HG02852 (cell line): ENCODE data around the gene VAV2.

Experiments used
- ATAC-seq: cut with Tn5 transposase; IDR thresholded peaks from one replicate; pipeline ENCODE4 v1.9.1; 2021; ENCODE audit warnings: mild to moderate bottlenecking, moderate library complexity; ENCODE audit not compliant: unreplicated experiment

The VAV2 gene

GRCh38 chr9:133858771-133859170 lies 133.4 kb downstream of the VAV2 start:
- ATAC-seq, result no peak

- ATAC-seq, result no peak
These were observed 134.5 kb downstream of the VAV2 start for GRCh38 chr9:133857639-133858038.

- no peak for ATAC-seq
These were observed 135.3 kb downstream of the VAV2 start for GRCh38 chr9:133856798-133857197.

- no peak for ATAC-seq
These were observed 136.2 kb downstream of the VAV2 start for GRCh38 chr9:133855802-133856521.

- no peak for ATAC-seq
These were observed 136.8 kb downstream of the VAV2 start for GRCh38 chr9:133855371-133855770.

GRCh38 chr9:133854765-133855164 lies 137.4 kb downstream of the VAV2 start:
- no peak for ATAC-seq

GRCh38 chr9:133854048-133854447 lies 138.1 kb downstream of the VAV2 start:
- ATAC-seq, result no peak

- ATAC-seq, result no peak
These were observed 138.8 kb downstream of the VAV2 start for GRCh38 chr9:133853331-133853730.

GRCh38 chr9:133852431-133852830 lies 139.7 kb downstream of the VAV2 start:
- no peak for ATAC-seq

- no peak for ATAC-seq
These were observed 140.4 kb downstream of the VAV2 start for GRCh38 chr9:133851693-133852092.

- no peak for ATAC-seq
These were observed 141.2 kb downstream of the VAV2 start for GRCh38 chr9:133850937-133851336.

- ATAC-seq, result no peak
These were observed 142.0 kb downstream of the VAV2 start for GRCh38 chr9:133850161-133850560.

- no peak for ATAC-seq
These were observed 142.9 kb downstream of the VAV2 start for GRCh38 chr9:133849110-133849670.

- no peak for ATAC-seq
These were observed 143.5 kb downstream of the VAV2 start for GRCh38 chr9:133848471-133849109.

GRCh38 chr9:133846483-133847090 lies 145.5 kb downstream of the VAV2 start:
- no peak for ATAC-seq

GRCh38 chr9:133845440-133845839 lies 146.7 kb downstream of the VAV2 start:
- ATAC-seq, result no peak

GRCh38 chr9:133844881-133845410 lies 147.2 kb downstream of the VAV2 start:
- ATAC-seq, result no peak

GRCh38 chr9:133844398-133844784 lies 147.7 kb downstream of the VAV2 start:
- ATAC-seq, result no peak

- ATAC-seq, result no peak
These were observed 148.2 kb downstream of the VAV2 start for GRCh38 chr9:133843751-133844397.

GRCh38 chr9:133843250-133843649 lies 148.9 kb downstream of the VAV2 start:
- no peak for ATAC-seq

GRCh38 chr9:133842721-133843227 lies 149.3 kb downstream of the VAV2 start:
- no peak for ATAC-seq
